Stimulated activated CD8-positive, alpha-beta memory T cell treated with anti-CD3 and anti-CD28 coated beads, Interleukin-15, amount 100 ng/mL, for 1 hour (primary cell): ENCODE measurements around the gene CSRNP2.

ENCODE experiments used
- DNase-seq: peaks from one replicate; pipeline ENCODE4 v3.0.0-alpha.2; 2020; ENCODE audit warnings: low read depth

The CSRNP2 gene

DNA sequence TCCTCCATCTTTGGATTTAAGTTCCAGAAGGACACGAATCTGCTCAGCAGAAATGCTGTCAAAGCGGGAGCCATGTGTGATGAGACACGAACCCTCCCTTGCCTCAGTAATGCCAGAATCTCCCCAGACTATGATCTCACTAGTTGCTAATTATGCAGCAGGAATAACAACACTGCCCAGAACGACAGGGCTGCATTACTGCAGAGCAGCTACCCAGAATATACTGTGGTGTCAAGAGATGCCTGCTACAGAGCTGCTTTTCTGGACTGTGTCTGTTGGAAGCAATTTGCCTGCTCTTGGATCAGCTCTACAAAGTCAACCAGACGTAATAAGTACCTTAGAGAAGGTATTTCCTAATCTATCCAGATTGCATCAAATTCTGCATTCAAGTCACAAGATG is 5.5 kb downstream of the CSRNP2 start:
- DNase-seq = no peak

DNA sequence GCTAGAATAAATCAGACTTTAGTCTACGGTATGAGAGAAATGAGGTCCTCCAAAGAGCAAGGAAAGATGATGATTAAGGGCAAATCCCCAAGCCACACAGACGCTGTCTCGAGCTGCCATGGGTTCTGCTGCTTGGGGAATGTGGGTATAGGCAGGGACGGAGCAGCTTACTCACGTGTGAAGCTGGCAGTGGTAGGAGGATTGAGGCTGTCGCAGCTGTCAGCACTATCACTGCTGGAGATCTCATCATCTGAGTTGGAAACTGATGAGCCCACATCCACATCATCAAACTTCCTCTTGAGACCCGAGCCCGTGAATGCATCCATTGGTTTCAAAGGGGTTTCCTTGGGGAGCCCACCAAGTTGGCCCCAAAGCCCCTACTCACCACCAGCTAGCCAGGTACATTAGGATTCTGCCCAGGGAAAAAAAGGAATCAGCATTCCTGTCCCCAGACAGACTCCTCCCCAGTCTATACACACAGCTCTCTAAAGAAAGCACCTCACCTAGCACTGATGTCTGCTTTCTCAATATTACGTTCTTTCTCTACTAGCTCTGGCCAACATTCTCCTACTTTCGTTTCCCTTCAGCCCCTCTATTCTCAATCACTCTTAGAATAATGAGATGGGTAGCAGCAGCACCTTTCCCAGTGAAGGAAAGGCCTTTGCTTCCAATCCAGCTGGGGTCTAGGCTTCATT is 7.0 kb downstream of the CSRNP2 start:
- DNase-seq = no peak

- no peak for DNase-seq
These were observed 8.0 kb downstream of the CSRNP2 start for GRCh38 chr12:51075390-51075789.

DNA sequence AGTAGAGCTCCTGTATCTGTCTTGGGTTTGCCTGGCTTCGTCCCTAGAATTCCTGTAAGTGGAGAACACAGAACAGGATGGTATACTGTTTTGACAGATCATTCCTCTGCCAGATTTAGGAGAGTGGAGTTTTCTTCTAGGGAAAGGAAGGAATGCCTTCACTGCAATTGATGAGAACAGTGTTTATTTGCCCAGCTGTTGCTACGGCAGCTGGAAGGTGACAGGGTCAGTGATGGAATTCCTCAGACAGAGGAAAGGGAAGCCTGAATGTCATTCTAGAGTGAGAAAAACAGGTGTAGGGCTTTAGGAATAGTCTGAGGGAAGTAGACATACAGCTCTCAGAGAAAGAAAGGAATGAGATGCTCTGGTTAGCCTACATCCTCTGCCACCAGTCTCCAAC is 11.7 kb downstream of the CSRNP2 start:
- DNase-seq = no peak

- DNase-seq = no peak
These were observed 13.4 kb downstream of the CSRNP2 start for GRCh38 chr12:51070004-51070403.

DNA sequence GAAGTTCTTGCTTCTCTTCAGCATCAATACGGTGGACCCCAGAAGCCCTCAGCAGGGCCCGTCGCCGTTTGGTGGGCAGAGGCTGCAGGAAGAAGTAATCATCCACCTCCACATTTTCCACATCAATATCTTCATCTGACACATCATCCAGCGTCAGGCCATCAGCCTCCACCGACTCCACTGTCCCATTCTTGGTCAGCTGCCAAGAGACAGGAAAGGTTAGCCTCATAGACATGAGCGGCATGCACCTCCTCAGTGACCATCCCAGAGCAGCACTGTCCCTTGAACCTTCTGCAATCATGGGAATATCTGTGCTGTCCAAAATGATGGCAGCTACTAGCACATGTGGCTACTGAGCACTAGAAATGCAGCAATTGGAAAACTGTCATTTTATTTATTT is 15.6 kb downstream of the CSRNP2 start:
- no peak for DNase-seq

DNA sequence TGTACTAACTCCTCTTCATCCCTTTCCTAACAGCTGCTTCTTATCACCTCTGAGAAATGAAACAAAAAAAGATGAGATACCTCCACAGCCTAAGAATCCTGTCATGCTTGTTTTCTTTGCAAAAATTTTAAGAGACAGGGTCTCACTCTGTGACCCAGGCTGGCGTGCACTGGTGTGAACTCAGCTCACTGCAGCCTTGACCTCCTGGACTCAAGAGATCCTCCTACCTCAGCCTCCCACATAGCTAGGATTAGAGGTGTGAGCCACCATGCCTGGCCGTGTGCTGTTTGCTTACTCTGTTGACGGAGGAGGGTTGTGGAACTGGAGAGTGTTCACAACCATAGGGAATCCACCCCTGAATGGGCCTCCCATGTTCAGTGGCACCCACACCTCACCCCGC is 16.2 kb downstream of the CSRNP2 start:
- no peak for DNase-seq

- DNase-seq = no peak
These were observed 17.9 kb downstream of the CSRNP2 start for GRCh38 chr12:51065530-51065929.

DNA sequence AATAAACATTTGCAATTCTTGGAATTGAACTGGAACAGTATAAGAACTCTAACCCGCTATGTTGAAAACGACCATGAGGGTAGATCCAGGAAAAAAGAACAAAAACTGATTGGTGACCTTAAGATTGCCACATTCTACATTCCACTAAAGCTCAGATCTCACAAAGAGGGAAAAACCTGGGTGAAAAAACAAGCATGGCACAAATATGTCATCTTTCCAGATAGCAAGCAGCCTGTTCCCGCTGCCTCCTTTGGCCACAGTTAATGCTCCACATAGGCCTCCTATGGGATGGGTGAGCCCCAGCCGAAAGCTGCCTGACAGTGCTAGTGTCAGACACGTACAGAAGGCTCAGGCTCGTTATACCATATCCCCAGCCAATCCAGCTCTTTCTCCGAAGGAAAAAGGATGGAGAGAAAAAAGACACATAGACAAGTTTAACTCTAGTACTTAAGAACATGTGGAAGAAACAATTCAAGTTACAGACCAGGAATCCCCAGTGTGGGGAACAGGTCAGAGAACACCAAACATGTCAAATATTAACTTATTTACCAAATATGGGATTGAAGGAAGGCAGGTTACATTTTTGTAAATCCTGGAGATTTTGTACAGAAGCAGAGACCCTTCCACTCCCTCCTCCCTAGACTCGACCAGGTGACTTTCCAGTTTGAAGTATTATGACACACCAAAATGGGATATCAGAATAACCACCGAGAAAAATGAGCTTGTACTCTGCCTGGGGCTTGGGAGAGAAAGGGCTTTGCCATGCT is 20.6 kb downstream of the CSRNP2 start:
- DNase-seq = no peak

DNA sequence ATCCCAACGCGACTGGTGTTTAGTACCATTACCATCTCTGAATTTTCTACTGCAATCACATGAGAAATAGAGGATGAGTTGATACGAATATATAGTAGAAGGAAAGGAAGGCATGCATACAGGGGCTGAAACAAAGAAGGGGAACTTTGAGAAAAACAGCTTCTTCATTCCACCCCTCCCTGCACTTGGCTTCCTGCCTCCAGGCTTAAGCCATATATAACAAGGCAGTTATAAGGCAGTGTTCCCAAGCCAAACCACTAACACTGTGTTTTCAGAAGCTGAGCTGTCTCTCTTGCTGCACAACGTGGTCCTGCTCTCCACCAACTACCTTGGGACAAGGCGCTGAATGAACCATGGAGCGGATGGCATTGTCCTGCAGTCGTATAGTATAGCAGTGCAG is 24.3 kb downstream of the CSRNP2 start:
- DNase-seq = no peak

GRCh38 chr12:51056242-51056641 is 27.2 kb downstream of the CSRNP2 start:
- no peak for DNase-seq

DNA sequence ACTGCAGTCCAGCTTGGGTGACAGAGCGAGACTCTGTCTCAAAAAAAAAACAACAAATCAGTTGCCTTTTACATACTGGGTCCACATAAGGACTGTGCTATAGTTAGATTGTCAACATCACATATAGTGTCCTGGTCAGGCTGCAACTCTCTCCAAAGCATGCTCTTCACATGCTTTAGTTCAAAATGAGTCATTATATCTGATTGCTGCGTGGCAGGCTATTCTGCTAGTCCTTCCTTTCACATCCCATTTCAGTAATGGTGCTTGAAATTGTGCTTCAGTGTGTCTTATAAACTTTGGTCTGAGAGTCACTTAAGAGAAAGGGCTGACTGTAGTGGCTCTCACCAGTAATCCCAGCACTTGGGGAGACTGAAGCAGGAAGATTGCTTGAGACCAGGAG is 28.3 kb downstream of the CSRNP2 start:
- DNase-seq = no peak

DNA sequence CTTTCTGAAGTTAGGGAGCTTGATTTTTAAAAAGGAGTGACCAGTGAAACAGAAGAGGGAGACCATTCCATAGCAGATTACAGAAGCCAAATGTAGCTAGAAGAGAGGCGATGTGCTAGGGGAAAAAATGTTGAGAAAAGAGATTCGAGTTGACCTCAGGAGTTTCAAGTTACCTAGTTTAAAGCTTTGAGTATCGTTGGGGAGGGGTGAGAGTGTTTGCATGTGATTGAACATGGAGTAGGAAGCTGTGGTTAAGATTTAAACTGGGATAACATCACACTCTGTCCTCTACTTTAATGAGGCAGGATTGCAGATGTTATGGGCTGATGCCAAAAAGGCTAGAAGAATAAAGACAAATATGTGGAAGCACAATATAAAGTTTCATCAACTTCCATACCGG is 31.6 kb downstream of the CSRNP2 start:
- no peak for DNase-seq

DNA sequence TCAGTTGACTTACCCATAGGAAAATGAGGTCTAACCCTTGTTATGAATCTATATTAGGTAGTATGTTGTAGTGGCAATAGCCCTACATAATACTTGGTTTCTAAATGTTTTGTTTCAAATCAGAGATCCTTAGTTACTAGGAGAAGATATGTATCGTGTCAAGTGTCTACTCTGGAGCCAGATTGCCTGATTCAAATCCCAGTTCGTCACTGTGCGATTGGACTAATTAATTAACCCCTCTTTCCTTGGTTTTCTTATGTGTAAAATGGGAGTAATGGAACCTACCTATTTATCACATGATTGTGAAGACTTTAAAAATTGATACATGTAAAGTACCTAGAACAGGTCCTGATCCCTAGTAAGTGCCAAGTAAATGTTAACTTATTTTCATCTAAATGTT is 33.9 kb downstream of the CSRNP2 start:
- no peak for DNase-seq

DNA sequence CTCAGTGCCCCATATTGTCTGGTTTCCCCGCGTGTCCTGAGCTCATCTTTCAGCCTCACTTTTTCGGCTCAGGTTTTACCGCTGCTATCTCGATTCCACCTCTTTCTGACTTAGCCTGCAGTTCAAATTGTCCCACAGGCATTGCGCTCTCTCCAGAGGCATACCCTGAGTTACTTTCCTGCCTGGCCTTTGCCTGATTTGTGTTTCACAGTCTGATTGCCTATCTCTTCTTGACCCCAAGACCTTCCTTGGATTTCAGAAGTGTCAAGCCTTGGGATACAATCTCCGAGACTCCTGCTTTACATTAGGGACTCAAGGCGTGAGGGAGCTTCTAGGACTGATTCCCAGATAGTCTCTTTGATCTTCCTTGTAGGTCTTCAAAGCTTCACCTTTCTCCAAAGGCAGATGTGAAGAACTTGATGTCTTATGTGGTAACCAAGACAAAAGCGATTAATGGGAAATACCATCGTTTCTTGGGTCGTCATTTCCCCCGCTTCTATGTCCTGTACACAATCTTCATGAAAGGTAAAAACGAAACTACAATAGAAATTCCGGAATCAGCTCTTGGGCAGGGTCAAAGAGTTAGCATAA is 34.6 kb downstream of the CSRNP2 start:
- no peak for DNase-seq

GRCh38 chr12:51047655-51048540 is 35.5 kb downstream of the CSRNP2 start, which contains the start of gene LETMD1:
Gene LETMD1, plus strand, starts transcription at chr12:51048327. Its CDS starts 30 bp downstream, at chr12:51048357.
- DNase-seq = peak; percentile 77

DNA sequence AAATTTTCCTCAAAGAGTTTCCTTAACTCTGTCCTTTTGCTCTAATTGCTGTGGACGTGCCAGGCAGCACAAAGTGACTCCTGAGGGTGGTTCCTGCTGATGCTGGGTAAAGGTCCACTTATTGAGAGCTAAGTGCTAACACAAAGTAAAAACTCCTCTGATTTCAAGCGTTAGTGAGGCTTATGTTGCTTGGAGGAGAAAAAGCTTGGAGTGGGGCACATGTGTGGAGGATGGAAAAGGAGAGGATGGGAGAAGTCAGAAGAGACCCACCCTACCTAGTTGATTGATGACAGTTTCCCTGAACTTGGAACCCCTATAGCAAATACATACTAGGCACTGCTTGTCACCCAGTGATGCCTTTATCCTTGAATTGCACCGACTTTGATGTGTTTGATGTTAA is 47.1 kb downstream of the CSRNP2 start:
- DNase-seq = no peak

DNA sequence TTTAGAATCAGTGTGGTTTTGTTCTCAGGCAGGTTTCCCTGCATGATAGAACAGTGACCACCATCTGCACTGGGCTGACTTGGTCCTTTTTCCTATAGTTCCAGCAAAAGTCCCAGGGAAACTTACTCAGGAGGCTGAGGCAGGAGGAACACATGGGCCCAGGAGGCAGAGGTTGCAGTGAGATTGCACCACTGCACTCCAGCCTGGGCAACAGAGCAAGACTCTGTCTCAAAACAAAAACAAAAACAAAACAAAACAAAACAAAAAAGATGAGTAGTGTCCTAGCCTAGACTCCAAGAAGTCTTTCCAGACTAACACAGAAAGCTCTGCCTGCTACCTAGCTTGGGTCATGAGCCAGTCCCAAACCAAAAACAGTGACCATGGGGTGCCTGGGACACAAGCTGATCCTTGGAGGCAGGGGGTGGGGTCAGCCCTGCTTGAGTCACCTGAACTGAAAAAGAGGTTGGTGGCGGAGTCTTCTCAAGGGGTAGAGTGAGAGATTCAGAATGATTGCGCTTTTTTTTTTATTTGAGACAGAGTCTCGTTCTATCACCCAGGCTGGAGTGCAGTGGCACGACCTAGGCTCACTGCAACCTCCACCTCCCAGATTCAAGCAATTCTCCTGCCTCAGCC is 49.8 kb downstream of the CSRNP2 start:
- no peak for DNase-seq

- DNase-seq = no peak
These were observed 50.3 kb downstream of the CSRNP2 start for GRCh38 chr12:51033048-51033447.

DNA sequence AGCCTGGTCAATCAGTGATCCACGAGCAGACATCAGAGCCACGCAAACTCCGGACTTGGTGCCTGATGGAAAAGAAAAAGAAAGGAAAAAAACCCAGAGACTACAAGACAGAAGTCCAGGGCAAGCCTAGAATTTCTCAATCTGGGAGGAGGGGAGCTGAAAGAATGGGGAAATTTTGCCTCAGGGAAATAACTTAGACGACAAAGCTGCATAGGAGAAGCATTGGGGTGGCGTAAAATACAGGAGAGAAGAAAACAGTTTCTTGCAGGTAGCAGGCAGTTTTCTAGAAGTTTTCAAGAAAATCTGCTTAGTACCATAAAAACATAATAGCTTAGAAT is 54.6 kb downstream of the CSRNP2 start:
- no peak for DNase-seq

- no peak for DNase-seq
These were observed 55.1 kb downstream of the CSRNP2 start for GRCh38 chr12:51028126-51028812.
